Right cardiac atrium (tissue), 5 donors: ENCODE measurements around the gene ACSF3. TPM values are rescaled to one million over a fixed set of nuclear protein-coding genes. Genes with fewer than 3 reads are reported as not detected.

Source experiments
- ATAC-seq, 2 donors: fragments of 200-7000 bp; cut with Tn5 transposase; one replicate each; pipeline versions ENCODE4 v1.8.0 to v1.9.1; 2020; ENCODE audit warnings: moderate library complexity in 2 of 2, mild to moderate bottlenecking in 1 of 2
- DNase-seq, 3 donors: peaks; one replicate each; pipeline ENCODE4 v3.0.0-alpha.2; 2020
- H3K27ac ChIP-seq: one replicate; pipeline ENCODE4 v1.5.1; 2013; ENCODE audit warnings: mild to moderate bottlenecking, low read length, control low read depth, moderate library complexity
- H3K27me3 ChIP-seq: one replicate; pipeline ENCODE4 v1.6.1; 2013; ENCODE audit not compliant: control insufficient read depth, insufficient read depth
- H3K4me1 ChIP-seq: one replicate; pipeline ENCODE4 v1.6.1; 2013; ENCODE audit warnings: low read length; ENCODE audit not compliant: control insufficient read depth, insufficient read depth
- H3K4me3 ChIP-seq: one replicate; pipeline ENCODE4 v1.5.1; 2013; ENCODE audit warnings: low read length, control low read depth
- H3K9me3 ChIP-seq: one replicate; pipeline ENCODE4 v1.6.1; 2013; ENCODE audit warnings: low read length; ENCODE audit not compliant: control insufficient read depth
- WGBS: extraction: QIAGEN DNeasy Blood & Tissue Kit; methylation state at CpG from one replicate; pipeline ENCODE4 v1.1.7; 2013; 5-methylcytosine and 5-hydroxymethylcytosine counted together
- intact Hi-C, 4 donors: fragments of 100-400 bp; cut with DNase I; formaldehyde crosslinking; loops; one replicate each; pipeline versions ENCODE4 v1.11.0 to v1.14.0; 2022 to 2023
- polyA plus RNA-seq: library from polyadenylated mRNA; stranded (reverse); fragments of 200-250 nt; gene quantifications from one replicate; pipeline ENCODE4 v1.2.3, GENCODE V29; 2013
- total RNA-seq, 4 donors: library from RNA; stranded (reverse); fragmentation: NEBNext Ultra II Directional; extraction: Animal tissue kit (Norgen Biotek cat#: 25700); gene quantifications; one replicate each; pipeline ENCODE4 v1.2.1, GENCODE V29; 2021
- donor health status: healthy with polysubstance abuse.
- donor health status: DM: no; HTN: yes; CAD: no.
- donor health status: DM: no; HTN: no; CAD: no.
- donor health status: DM: no; HTN: yes; CAD: no; lungs with severe emphysema.
- donor health status: DM: yes; HTN: yes; CAD: no.

Gene ACSF3
- total and polyA plus RNA-seq, 5 donors: 13.9 to 22.4 (median 16.4) TPM

- intact Hi-C loops: no loop called here
- H3K27me3 ChIP-seq: no peaks in the 10 kb centered on the region
- H3K27ac ChIP-seq: no peak overlapping the region
- 79% methylated on average over 33 of the region's 33 CpGs for WGBS
- ATAC-seq (no peak), DNase-seq (peak in 2 of 3 donors; percentile 44 to 58)
- no peaks in the 10 kb centered on the region for H3K9me3 ChIP-seq
- no peaks in the 10 kb centered on the region for H3K4me1 ChIP-seq
- H3K4me3 ChIP-seq: no peak overlapping the region
These were observed 20.7 kb downstream of the ACSF3 start for GRCh38 chr16:89114159-89114981.

- DNase-seq (peak; percentile 73 to 91 (median 90)), ATAC-seq (peak; percentile 49 to 77)
- Histone ChIP-seq H3K27me3 (no peaks in the 10 kb centered on the region), H3K4me1 (no peaks in the 10 kb centered on the region), H3K4me3 (no peak overlapping the region), H3K9me3 (no peaks in the 10 kb centered on the region), H3K27ac (no peak overlapping the region)
- WGBS: 73% methylated on average over 25 of the region's 25 CpGs
- intact Hi-C loops: no loop called here
These were observed 21.7 kb downstream of the ACSF3 start for GRCh38 chr16:89115216-89115861.

GRCh38 chr16:89116341-89117226, 22.9 kb downstream of the ACSF3 start:
- ATAC-seq (no peak), DNase-seq (peak in 2 of 3 donors; percentile 45 to 50)
- intact Hi-C loops: no loop called here
- Histone ChIP-seq H3K4me1 (no peaks in the 10 kb centered on the region), H3K9me3 (no peaks in the 10 kb centered on the region), H3K27me3 (no peaks in the 10 kb centered on the region), H3K4me3 (no peak overlapping the region), H3K27ac (no peak overlapping the region)
- 92% methylated on average over 29 of the region's 29 CpGs for WGBS

- DNase-seq (no peak), ATAC-seq (no peak)
- H3K27me3 ChIP-seq: no peaks in the 10 kb centered on the region
- H3K27ac ChIP-seq: no peak overlapping the region
- H3K9me3 ChIP-seq: no peaks in the 10 kb centered on the region
- WGBS: 94% methylated on average over 27 of the region's 27 CpGs
- no peak overlapping the region for H3K4me3 ChIP-seq
- intact Hi-C loops: no loop called here
- no peaks in the 10 kb centered on the region for H3K4me1 ChIP-seq
These were observed 23.7 kb downstream of the ACSF3 start for GRCh38 chr16:89117227-89117974.

GRCh38 chr16:89117975-89118289, 24.3 kb downstream of the ACSF3 start:
- H3K27ac ChIP-seq: no peak overlapping the region
- no peaks in the 10 kb centered on the region for H3K27me3 ChIP-seq
- 80% methylated on average over 19 of the region's 19 CpGs for WGBS
- intact Hi-C loops: no loop called here
- no peaks in the 10 kb centered on the region for H3K9me3 ChIP-seq
- H3K4me3 ChIP-seq: no peak overlapping the region
- no peaks in the 10 kb centered on the region for H3K4me1 ChIP-seq
- DNase-seq (peak in 2 of 3 donors; percentile 37 to 48), ATAC-seq (no peak)

GRCh38 chr16:89118361-89119165, 24.9 kb downstream of the ACSF3 start:
- intact Hi-C loops: no loop called here
- no peak for ATAC-seq
- peak in 2 of 3 donors; percentile 43 to 50 for DNase-seq

GRCh38 chr16:89119166-89119621, 25.5 kb downstream of the ACSF3 start:
- no peaks in the 10 kb centered on the region for H3K27me3 ChIP-seq
- no peak for ATAC-seq
- H3K4me3 ChIP-seq: no peak overlapping the region
- intact Hi-C loops: no loop called here
- 86% methylated on average over 24 of the region's 24 CpGs for WGBS
- DNase-seq: peak in 2 of 3 donors; percentile 43 to 44
- no peaks in the 10 kb centered on the region for H3K9me3 ChIP-seq
- H3K27ac ChIP-seq: no peak overlapping the region
- no peaks in the 10 kb centered on the region for H3K4me1 ChIP-seq

More at GRCh38 chr16:89118361-89119165, 24.9 kb downstream of the ACSF3 start:
- Histone ChIP-seq H3K27me3 (no peaks in the 10 kb centered on the region), H3K27ac (no peak overlapping the region), H3K4me3 (no peak overlapping the region), H3K4me1 (no peaks in the 10 kb centered on the region), H3K9me3 (no peaks in the 10 kb centered on the region)
- 80% methylated on average over 23 of the region's 23 CpGs for WGBS

GRCh38 chr16:89119661-89120141, 26.0 kb downstream of the ACSF3 start:
- H3K4me1 ChIP-seq: no peaks in the 10 kb centered on the region
- DNase-seq: peak in 1 of 3 donors; percentile 54
- WGBS: 82% methylated on average over 31 of the region's 31 CpGs
- H3K4me3 ChIP-seq: no peak overlapping the region
- H3K9me3 ChIP-seq: no peaks in the 10 kb centered on the region
- no peak for ATAC-seq
- no peak overlapping the region for H3K27ac ChIP-seq
- intact Hi-C loops: no loop called here
- no peaks in the 10 kb centered on the region for H3K27me3 ChIP-seq

GRCh38 chr16:89120281-89120680, 26.6 kb downstream of the ACSF3 start:
- H3K27ac ChIP-seq: no peak overlapping the region
- no peaks in the 10 kb centered on the region for H3K4me1 ChIP-seq
- no peak overlapping the region for H3K4me3 ChIP-seq
- H3K27me3 ChIP-seq: no peaks in the 10 kb centered on the region
- ATAC-seq (no peak), DNase-seq (peak in 1 of 3 donors; percentile 22)
- H3K9me3 ChIP-seq: no peaks in the 10 kb centered on the region
- 95% methylated on average over 14 of the region's 14 CpGs for WGBS
- intact Hi-C loops: no loop called here
